Stimulated activated CD8-positive, alpha-beta memory T cell treated with anti-CD3 and anti-CD28 coated beads, Interleukin-4, amount 100 ng/mL, for 24 hours (primary cell): ENCODE results near the gene FHL2.

ENCODE experiments used
- DNase-seq: peaks from one replicate; pipeline ENCODE4 v3.0.0-alpha.2; 2020; ENCODE audit warnings: low read depth

Gene FHL2

GRCh38 chr2:105378921-105379383 lies 19.9 kb downstream of the FHL2 start:
- no peak for DNase-seq

- DNase-seq = no peak
Measured at GRCh38 chr2:105378276-105378840, 20.5 kb downstream of the FHL2 start.

GRCh38 chr2:105377871-105378270 lies 21.0 kb downstream of the FHL2 start:
- no peak for DNase-seq

- DNase-seq = no peak
Measured at GRCh38 chr2:105376789-105377240, 22.0 kb downstream of the FHL2 start.

- no peak for DNase-seq
Measured at GRCh38 chr2:105376010-105376409, 22.8 kb downstream of the FHL2 start.

- no peak for DNase-seq
Measured at GRCh38 chr2:105375001-105375561, 23.8 kb downstream of the FHL2 start.

GRCh38 chr2:105373895-105374401 lies 24.9 kb downstream of the FHL2 start:
- DNase-seq = no peak

GRCh38 chr2:105373344-105373781 lies 25.5 kb downstream of the FHL2 start:
- DNase-seq = no peak

- no peak for DNase-seq
Measured at GRCh38 chr2:105371810-105372209, 27.0 kb downstream of the FHL2 start.

GRCh38 chr2:105371156-105371555 lies 27.7 kb downstream of the FHL2 start:
- no peak for DNase-seq

GRCh38 chr2:105369777-105370690 lies 28.8 kb downstream of the FHL2 start:
- DNase-seq = peak; percentile 79

GRCh38 chr2:105368759-105369408 lies 30.0 kb downstream of the FHL2 start:
- no peak for DNase-seq

- no peak for DNase-seq
Measured at GRCh38 chr2:105365206-105365605, 33.6 kb downstream of the FHL2 start.

- DNase-seq = no peak
Measured at GRCh38 chr2:105364436-105365139, 34.3 kb downstream of the FHL2 start.

GRCh38 chr2:105362862-105363591 lies 35.8 kb downstream of the FHL2 start:
- DNase-seq = no peak

- DNase-seq = no peak
Measured at GRCh38 chr2:105361102-105361889, 37.6 kb downstream of the FHL2 start.

GRCh38 chr2:105358593-105358992 lies 40.3 kb downstream of the FHL2 start:
- no peak for DNase-seq

GRCh38 chr2:105357122-105357521 lies 41.7 kb downstream of the FHL2 start:
- DNase-seq = no peak

- DNase-seq = no peak
Measured at GRCh38 chr2:105344704-105345345, 54.0 kb downstream of the FHL2 start.

- no peak for DNase-seq
Measured at GRCh38 chr2:105339414-105339813, 59.4 kb downstream of the FHL2 start.
